Mucosa of rectum (tissue), 2 donors: ENCODE data around the gene USE1.

Experiments
- H3K27ac ChIP-seq, 2 donors: one replicate each; pipeline ENCODE4 v1.7.0; 2013; ENCODE audit warnings: inconsistent platforms in 2 of 2, low read depth in 2 of 2, low read length in 2 of 2
- H3K27me3 ChIP-seq, 2 donors: one replicate each; pipeline ENCODE4 v1.7.0; 2013; ENCODE audit warnings: low read length in 2 of 2; ENCODE audit not compliant: control insufficient read depth in 2 of 2, insufficient read depth in 2 of 2
- H3K36me3 ChIP-seq, 2 donors: one replicate each; pipeline ENCODE4 v1.7.0; 2013; ENCODE audit warnings: low read length in 2 of 2; ENCODE audit not compliant: control insufficient read depth in 2 of 2, insufficient read depth in 2 of 2
- H3K4me1 ChIP-seq, 2 donors: one replicate each; pipeline ENCODE4 v1.7.0; 2013; ENCODE audit warnings: low read length in 2 of 2, mild to moderate bottlenecking in 1 of 2; ENCODE audit not compliant: control insufficient read depth in 2 of 2, insufficient read depth in 2 of 2
- H3K4me3 ChIP-seq, 2 donors: one replicate each; pipeline ENCODE4 v1.7.0; 2013; ENCODE audit warnings: low read length in 2 of 2
- H3K9ac ChIP-seq, 2 donors: one replicate each; pipeline ENCODE4 v1.7.0; 2013; ENCODE audit warnings: low read length in 2 of 2, low read depth in 1 of 2, mild to moderate bottlenecking in 1 of 2
- H3K9me3 ChIP-seq, 2 donors: one replicate each; pipeline ENCODE4 v1.7.0; 2013; ENCODE audit warnings: low read length in 2 of 2; ENCODE audit not compliant: control insufficient read depth in 2 of 2
- donor health status: healthy.
- donor health status: Normal muscosa, but diverticular disease.

USE1 gene

GRCh38 chr19:17235300-17235970 lies 20.3 kb downstream of the USE1 start:
- Histone ChIP-seq H3K27ac (peak overlapping the region; percentile 68 to 75), H3K9ac (peak overlapping the region in 1 of 2 donors; percentile 27), H3K9me3 (no peaks in the 10 kb centered on the region), H3K36me3 (peaks cover 37 to 42% of the 10 kb centered on the region in 2 donors), H3K4me1 (peaks cover 23 to 34% of the 10 kb centered on the region in 2 donors), H3K4me3 (peak overlapping the region; percentile 60 to 63), H3K27me3 (no peaks in the 10 kb centered on the region)

GRCh38 chr19:17235971-17236777 lies 21.0 kb downstream of the USE1 start:
- Histone ChIP-seq H3K27me3 (no peaks in the 10 kb centered on the region), H3K4me1 (peaks cover 30 to 42% of the 10 kb centered on the region in 2 donors), H3K36me3 (peaks cover 36% of the 10 kb centered on the region in 2 donors), H3K9ac (peak overlapping the region in 1 of 2 donors; percentile 27), H3K4me3 (peak overlapping the region; percentile 60 to 63), H3K27ac (peak overlapping the region; percentile 68 to 75), H3K9me3 (no peaks in the 10 kb centered on the region)

GRCh38 chr19:17236811-17237543 lies 21.8 kb downstream of the USE1 start:
- no peak overlapping the region for H3K9ac ChIP-seq
- H3K36me3 ChIP-seq = peaks cover 29 to 32% of the 10 kb centered on the region in 2 donors
- H3K4me3 ChIP-seq = peak overlapping the region in 1 of 2 donors; percentile 48
- H3K9me3 ChIP-seq = no peaks in the 10 kb centered on the region
- peaks cover 33 to 46% of the 10 kb centered on the region in 2 donors for H3K4me1 ChIP-seq
- peak overlapping the region; percentile 29 to 48 for H3K27ac ChIP-seq
- H3K27me3 ChIP-seq = no peaks in the 10 kb centered on the region

- no peak overlapping the region for H3K9ac ChIP-seq
- peaks cover 42 to 56% of the 10 kb centered on the region in 2 donors for H3K4me1 ChIP-seq
- H3K9me3 ChIP-seq = no peaks in the 10 kb centered on the region
- H3K4me3 ChIP-seq = no peak overlapping the region
- H3K27ac ChIP-seq = no peak overlapping the region
- H3K27me3 ChIP-seq = no peaks in the 10 kb centered on the region
- peaks cover 22 to 23% of the 10 kb centered on the region in 2 donors for H3K36me3 ChIP-seq
These were observed 22.9 kb downstream of the USE1 start for GRCh38 chr19:17237747-17238706.

- peaks cover 42 to 53% of the 10 kb centered on the region in 2 donors for H3K4me1 ChIP-seq
- peak overlapping the region; percentile 24 to 62 for H3K9ac ChIP-seq
- H3K27me3 ChIP-seq = no peaks in the 10 kb centered on the region
- H3K4me3 ChIP-seq = peak overlapping the region; percentile 13 to 39
- peak overlapping the region; percentile 76 to 82 for H3K27ac ChIP-seq
- no peaks in the 10 kb centered on the region for H3K9me3 ChIP-seq
- H3K36me3 ChIP-seq = peaks cover 16 to 18% of the 10 kb centered on the region in 2 donors
These were observed 25.1 kb downstream of the USE1 start for GRCh38 chr19:17240062-17240752.

GRCh38 chr19:17240826-17241399 lies 25.8 kb downstream of the USE1 start:
- Histone ChIP-seq H3K4me3 (peak overlapping the region; percentile 13 to 39), H3K9ac (peak overlapping the region; percentile 24 to 62), H3K27me3 (no peaks in the 10 kb centered on the region), H3K27ac (peak overlapping the region; percentile 76 to 82), H3K4me1 (peaks cover 39 to 47% of the 10 kb centered on the region in 2 donors), H3K9me3 (no peaks in the 10 kb centered on the region), H3K36me3 (peaks cover 16 to 18% of the 10 kb centered on the region in 2 donors)

GRCh38 chr19:17242431-17243208 lies 27.5 kb downstream of the USE1 start:
- no peaks in the 10 kb centered on the region for H3K27me3 ChIP-seq
- peak overlapping the region; percentile 32 to 81 for H3K4me3 ChIP-seq
- peaks cover 43 to 48% of the 10 kb centered on the region in 2 donors for H3K4me1 ChIP-seq
- peak overlapping the region; percentile 88 to 90 for H3K27ac ChIP-seq
- H3K9ac ChIP-seq = peak overlapping the region; percentile 38 to 70
- H3K9me3 ChIP-seq = no peaks in the 10 kb centered on the region
- H3K36me3 ChIP-seq = peaks cover 15 to 16% of the 10 kb centered on the region in 2 donors

GRCh38 chr19:17243211-17243829 lies 28.2 kb downstream of the USE1 start:
- Histone ChIP-seq H3K27ac (peak overlapping the region; percentile 88 to 90), H3K27me3 (no peaks in the 10 kb centered on the region), H3K9ac (peak overlapping the region; percentile 70 to 92), H3K4me3 (peak overlapping the region; percentile 81 to 86), H3K36me3 (peaks cover 9% of the 10 kb centered on the region in 2 donors), H3K9me3 (no peaks in the 10 kb centered on the region), H3K4me1 (peaks cover 48 to 51% of the 10 kb centered on the region in 2 donors)
